ENCODE data around the gene SERP2.

The SERP2 gene

GRCh38 chr13:44436589-44437337 lies 63.1 kb downstream of the SERP2 start:
- DNase-seq = peak; percentile 89

- DNase-seq = peak; percentile 50
Measured at GRCh38 chr13:44437356-44438233, 64.0 kb downstream of the SERP2 start.

- DNase-seq = no peak
Measured at GRCh38 chr13:44438234-44438579, 64.6 kb downstream of the SERP2 start.

GRCh38 chr13:44439452-44440024 lies 65.9 kb downstream of the SERP2 start:
- no peak for DNase-seq

GRCh38 chr13:44440046-44440608 lies 66.5 kb downstream of the SERP2 start:
- DNase-seq = no peak
